ENCODE measurements around the gene DSTYK. TPM values are rescaled to one million over a fixed set of nuclear protein-coding genes. Genes with fewer than 3 reads are reported as not detected.

Gene DSTYK
- total RNA-seq, 1 donor from 2014 or later: 15.4 TPM

DNA sequence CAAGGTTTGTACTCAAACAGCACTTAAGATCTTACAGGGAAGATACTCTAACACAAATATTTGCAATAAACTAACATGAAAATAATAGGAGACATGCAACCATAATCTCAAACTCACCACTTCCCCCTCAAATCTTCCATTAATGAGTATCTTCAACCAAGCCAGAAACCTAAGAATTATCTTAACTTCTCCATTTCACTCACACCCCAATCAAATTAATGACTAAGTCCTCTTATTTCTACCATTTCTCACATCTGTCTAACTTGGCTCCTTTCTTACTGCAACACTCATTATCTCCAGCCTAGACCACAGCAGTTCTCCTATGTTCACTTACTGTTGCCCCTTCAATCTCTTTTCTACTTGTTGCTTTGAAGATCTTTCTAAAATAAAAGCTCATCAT, 100.1 kb downstream of the DSTYK start:
- no peak overlapping the region for H3K9ac ChIP-seq (ENCODE audit: low read length)
- peaks cover 21% of the 10 kb centered on the region for H4K20me1 ChIP-seq (ENCODE audit: insufficient read depth, low read length)
- H2AFZ ChIP-seq (ENCODE audit: low read depth, low read length): no peak overlapping the region
- no peak for DNase-seq (ENCODE audit: low read depth)
- H3K27ac ChIP-seq (ENCODE audit: low read depth, low read length): no peak overlapping the region
- H3K27me3 ChIP-seq (ENCODE audit: insufficient read depth, low read length): no peaks in the 10 kb centered on the region
- H3K27me3 Mint-ChIP-seq (ENCODE audit: low read depth, unreplicated experiment): no peaks in the 10 kb centered on the region
- H3K4me2 ChIP-seq (ENCODE audit: low read length): no peak overlapping the region
- no peak overlapping the region for H3K4me3 Mint-ChIP-seq (ENCODE audit: unreplicated experiment)
- H3K79me2 ChIP-seq (ENCODE audit: insufficient read depth, low read length): peaks cover 10% of the 10 kb centered on the region
- H3K9me3 ChIP-seq (ENCODE audit: insufficient read depth, low read depth, low read length): no peaks in the 10 kb centered on the region
- no peaks in the 10 kb centered on the region for H3K4me1 ChIP-seq (ENCODE audit: insufficient read depth, low read length)
- H3K4me3 ChIP-seq (ENCODE audit: insufficient read depth, low read depth, low read length): no peak overlapping the region
- H3K9me3 Mint-ChIP-seq (ENCODE audit: unreplicated experiment): no peaks in the 10 kb centered on the region
- no peak overlapping the region for H3K27ac Mint-ChIP-seq (ENCODE audit: unreplicated experiment)
- TF ChIP-seq CTCF (IDR thresholded peaks at IDR 0.05; ENCODE audit: insufficient read depth, low read depth, low read length) (no peak), EZH2 (IDR thresholded peaks at IDR 0.05; ENCODE audit: insufficient read depth, low read length) (no peak)
- no peaks in the 10 kb centered on the region for H3K4me1 Mint-ChIP-seq (ENCODE audit: low read depth, unreplicated experiment)
- H3K36me3 ChIP-seq (ENCODE audit: insufficient read depth, low read length): peaks cover 17% of the 10 kb centered on the region
- H3K36me3 Mint-ChIP-seq (ENCODE audit: low read depth, unreplicated experiment): no peaks in the 10 kb centered on the region
- FAIRE-seq: no peak

DNA sequence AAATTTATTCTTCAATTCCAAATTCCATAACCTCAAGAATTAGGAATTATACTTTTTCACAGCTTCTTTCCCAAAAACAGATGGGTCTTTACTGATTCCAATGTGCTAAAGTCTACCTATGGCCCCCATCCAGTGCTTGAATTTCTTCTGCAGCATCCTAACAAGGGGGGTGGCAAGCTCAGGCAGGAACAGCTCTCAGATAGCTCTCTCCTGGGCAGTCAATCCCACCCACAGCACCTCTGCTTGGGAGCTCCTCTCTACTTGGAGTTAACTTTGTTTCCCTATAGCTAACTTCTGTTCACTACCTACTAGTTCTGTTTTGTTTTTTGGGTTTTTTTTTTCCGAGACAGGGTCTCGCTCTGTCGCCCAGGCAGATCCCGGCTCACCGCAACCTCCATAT, 101.8 kb downstream of the DSTYK start:
- FAIRE-seq (no peak), DNase-seq (ENCODE audit: low read depth) (no peak)
- peaks cover 7% of the 10 kb centered on the region for H3K79me2 ChIP-seq (ENCODE audit: insufficient read depth, low read length)
- H4K20me1 ChIP-seq (ENCODE audit: insufficient read depth, low read length): peaks cover 21% of the 10 kb centered on the region
- H3K4me2 ChIP-seq (ENCODE audit: low read length): no peak overlapping the region
- no peaks in the 10 kb centered on the region for H3K4me1 ChIP-seq (ENCODE audit: insufficient read depth, low read length)
- Mint-ChIP-seq H3K36me3 (ENCODE audit: low read depth, unreplicated experiment) (no peaks in the 10 kb centered on the region), H3K27me3 (ENCODE audit: low read depth, unreplicated experiment) (no peaks in the 10 kb centered on the region), H3K9me3 (ENCODE audit: unreplicated experiment) (no peaks in the 10 kb centered on the region), H3K4me1 (ENCODE audit: low read depth, unreplicated experiment) (no peaks in the 10 kb centered on the region), H3K4me3 (ENCODE audit: unreplicated experiment) (no peak overlapping the region), H3K27ac (ENCODE audit: unreplicated experiment) (no peak overlapping the region)
- no peak overlapping the region for H3K4me3 ChIP-seq (ENCODE audit: insufficient read depth, low read depth, low read length)
- no peaks in the 10 kb centered on the region for H3K27me3 ChIP-seq (ENCODE audit: insufficient read depth, low read length)
- peaks cover 25% of the 10 kb centered on the region for H3K36me3 ChIP-seq (ENCODE audit: insufficient read depth, low read length)
- TF ChIP-seq EZH2 (IDR thresholded peaks at IDR 0.05; ENCODE audit: insufficient read depth, low read length): no peak
- no peak for TF ChIP-seq CTCF (IDR thresholded peaks at IDR 0.05; ENCODE audit: insufficient read depth, low read depth, low read length)
- H3K9ac ChIP-seq (ENCODE audit: low read length): no peak overlapping the region
- H3K27ac ChIP-seq (ENCODE audit: low read depth, low read length): no peak overlapping the region
- no peak overlapping the region for H2AFZ ChIP-seq (ENCODE audit: low read depth, low read length)
- no peaks in the 10 kb centered on the region for H3K9me3 ChIP-seq (ENCODE audit: insufficient read depth, low read depth, low read length)

- H3K36me3 Mint-ChIP-seq (ENCODE audit: low read depth, unreplicated experiment): no peaks in the 10 kb centered on the region
- Histone ChIP-seq H3K27me3 (ENCODE audit: insufficient read depth, low read length) (no peaks in the 10 kb centered on the region), H3K4me3 (ENCODE audit: insufficient read depth, low read depth, low read length) (no peak overlapping the region), H3K4me1 (ENCODE audit: insufficient read depth, low read length) (no peaks in the 10 kb centered on the region), H3K9me3 (ENCODE audit: insufficient read depth, low read depth, low read length) (no peaks in the 10 kb centered on the region), H3K27ac (ENCODE audit: low read depth, low read length) (no peak overlapping the region), H3K36me3 (ENCODE audit: insufficient read depth, low read length) (peaks cover 24% of the 10 kb centered on the region), H4K20me1 (ENCODE audit: insufficient read depth, low read length) (peaks cover 21% of the 10 kb centered on the region), H3K9ac (ENCODE audit: low read length) (no peak overlapping the region), H3K79me2 (ENCODE audit: insufficient read depth, low read length) (peaks cover 7% of the 10 kb centered on the region), H3K4me2 (ENCODE audit: low read length) (no peak overlapping the region), H2AFZ (ENCODE audit: low read depth, low read length) (no peak overlapping the region)
- FAIRE-seq (no peak), DNase-seq (ENCODE audit: low read depth) (no peak)
- no peaks in the 10 kb centered on the region for H3K27me3 Mint-ChIP-seq (ENCODE audit: low read depth, unreplicated experiment)
- H3K4me1 Mint-ChIP-seq (ENCODE audit: low read depth, unreplicated experiment): no peaks in the 10 kb centered on the region
- no peak overlapping the region for H3K4me3 Mint-ChIP-seq (ENCODE audit: unreplicated experiment)
- no peak for TF ChIP-seq EZH2 (IDR thresholded peaks at IDR 0.05; ENCODE audit: insufficient read depth, low read length)
- no peak for TF ChIP-seq CTCF (IDR thresholded peaks at IDR 0.05; ENCODE audit: insufficient read depth, low read depth, low read length)
- no peak overlapping the region for H3K27ac Mint-ChIP-seq (ENCODE audit: unreplicated experiment)
- no peaks in the 10 kb centered on the region for H3K9me3 Mint-ChIP-seq (ENCODE audit: unreplicated experiment)
These were observed 102.2 kb downstream of the DSTYK start for GRCh38 chr1:205109269-205109668.

Data from astrocyte (in vitro differentiated cells and primary cell).